BLaER1 treated with 17β-estradiol and CSF1 and Interleukin-3, amounts not matched to agents 10 nM and 100 nM (cell line): Measurements from ENCODE around the gene RNASE11.

ENCODE experiments used
- H3K27ac ChIP-seq, 11 experiments: shearing (Covaris generic); formaldehyde crosslinking; 2 replicates each; pipeline ENCODE4 v1.8.1; 2022
- H3K27me3 ChIP-seq, 11 experiments: shearing (Covaris generic); formaldehyde crosslinking; 2 replicates each; pipeline ENCODE4 v1.8.1; 2022
- H3K36me3 ChIP-seq, 11 experiments: shearing (Covaris generic); formaldehyde crosslinking; 2 replicates each; pipeline ENCODE4 v1.8.1; 2022
- H3K4me1 ChIP-seq, 10 experiments: shearing (Covaris generic); formaldehyde crosslinking; 2 replicates each; pipeline ENCODE4 v1.8.1; 2022
- H3K4me2 ChIP-seq, 11 experiments: shearing (Covaris generic); formaldehyde crosslinking; 2 replicates each; pipeline ENCODE4 v1.8.1; 2022
- H3K4me3 ChIP-seq, 10 experiments: shearing (Covaris generic); formaldehyde crosslinking; 2 replicates each; pipeline ENCODE4 v1.8.1; 2022
- H3K9ac ChIP-seq, 11 experiments: shearing (Covaris generic); formaldehyde crosslinking; 2 replicates each; pipeline ENCODE4 v1.8.1; 2022
- H3K9me3 ChIP-seq, 11 experiments: shearing (Covaris generic); formaldehyde crosslinking; replicated peaks in 1 of 11; 2 replicates each; pipeline ENCODE4 v1.8.1; 2022
- H4K20me1 ChIP-seq, 11 experiments: shearing (Covaris generic); formaldehyde crosslinking; 2 replicates each; pipeline ENCODE4 v1.8.1; 2022
- Cebpa-rat ChIP-seq, 11 experiments: shearing (Covaris generic); IDR thresholded peaks; 2 replicates each; pipeline ENCODE4 v1.8.1; 2022

Gene RNASE11

GRCh38 chr14:20553024-20553423 lies 34.8 kb downstream of the RNASE11 start:
- no peaks in the 10 kb centered on the region for H3K9me3 ChIP-seq
- H3K4me2 ChIP-seq = no peak overlapping the region
- no peak for TF ChIP-seq Cebpa-rat (IDR thresholded peaks at IDR 0.05)
- no peaks in the 10 kb centered on the region for H3K4me1 ChIP-seq
- H3K27me3 ChIP-seq = no peaks in the 10 kb centered on the region
- no peak overlapping the region for H3K4me3 ChIP-seq
- H3K27ac ChIP-seq = no peak overlapping the region
- H4K20me1 ChIP-seq = no peaks in the 10 kb centered on the region
- H3K36me3 ChIP-seq = no peaks in the 10 kb centered on the region
- no peak overlapping the region for H3K9ac ChIP-seq

GRCh38 chr14:20551606-20552005 lies 36.2 kb downstream of the RNASE11 start:
- H3K4me3 ChIP-seq = no peak overlapping the region
- no peaks in the 10 kb centered on the region for H3K4me1 ChIP-seq
- H3K27me3 ChIP-seq = no peaks in the 10 kb centered on the region
- TF ChIP-seq Cebpa-rat (IDR thresholded peaks at IDR 0.05) = no peak
- H3K27ac ChIP-seq = no peak overlapping the region
- no peaks in the 10 kb centered on the region for H4K20me1 ChIP-seq
- no peak overlapping the region for H3K4me2 ChIP-seq
- H3K9me3 ChIP-seq = no peaks in the 10 kb centered on the region
- H3K36me3 ChIP-seq = no peaks in the 10 kb centered on the region
- H3K9ac ChIP-seq = no peak overlapping the region

GRCh38 chr14:20550926-20551325 lies 36.9 kb downstream of the RNASE11 start:
- H3K36me3 ChIP-seq = no peaks in the 10 kb centered on the region
- no peak overlapping the region for H3K9ac ChIP-seq
- no peaks in the 10 kb centered on the region for H3K9me3 ChIP-seq
- no peak overlapping the region for H3K4me2 ChIP-seq
- no peak overlapping the region for H3K27ac ChIP-seq
- no peaks in the 10 kb centered on the region for H3K27me3 ChIP-seq
- no peak for TF ChIP-seq Cebpa-rat (IDR thresholded peaks at IDR 0.05)
- H3K4me1 ChIP-seq = no peaks in the 10 kb centered on the region
- no peaks in the 10 kb centered on the region for H4K20me1 ChIP-seq
- no peak overlapping the region for H3K4me3 ChIP-seq

GRCh38 chr14:20548414-20549158 lies 39.2 kb downstream of the RNASE11 start:
- Histone ChIP-seq H3K4me3 (no peak overlapping the region), H3K27ac (no peak overlapping the region), H3K4me2 (no peak overlapping the region), H3K9me3 (no peaks in the 10 kb centered on the region), H3K36me3 (no peaks in the 10 kb centered on the region), H4K20me1 (no peaks in the 10 kb centered on the region), H3K27me3 (no peaks in the 10 kb centered on the region), H3K4me1 (no peaks in the 10 kb centered on the region), H3K9ac (no peak overlapping the region)
- TF ChIP-seq Cebpa-rat (IDR thresholded peaks at IDR 0.05) = no peak

GRCh38 chr14:20546877-20547276 lies 40.9 kb downstream of the RNASE11 start:
- Histone ChIP-seq H3K4me3 (no peak overlapping the region), H3K9ac (no peak overlapping the region), H3K4me2 (no peak overlapping the region), H3K36me3 (no peaks in the 10 kb centered on the region), H3K9me3 (no peaks in the 10 kb centered on the region), H3K27me3 (no peaks in the 10 kb centered on the region), H3K4me1 (no peaks in the 10 kb centered on the region), H3K27ac (no peak overlapping the region), H4K20me1 (no peaks in the 10 kb centered on the region)
- TF ChIP-seq Cebpa-rat (IDR thresholded peaks at IDR 0.05) = no peak

- TF ChIP-seq Cebpa-rat (IDR thresholded peaks at IDR 0.05) = no peak
- Histone ChIP-seq H3K9ac (no peak overlapping the region), H3K27ac (no peak overlapping the region), H3K4me2 (no peak overlapping the region), H3K4me3 (no peak overlapping the region), H3K36me3 (no peaks in the 10 kb centered on the region), H4K20me1 (no peaks in the 10 kb centered on the region), H3K9me3 (no peaks in the 10 kb centered on the region; a peak in 1 of 22 replicates), H3K4me1 (no peaks in the 10 kb centered on the region), H3K27me3 (no peaks in the 10 kb centered on the region)
Measured at GRCh38 chr14:20539906-20540305, 47.9 kb downstream of the RNASE11 start.
